ENCODE results near the gene EPHB1.

The EPHB1 gene

GRCh38 chr3:134897391-134898141 is 102.5 kb downstream of the EPHB1 start:
- Histone ChIP-seq H3K4me1 (ENCODE audit: control insufficient read depth in 5 of 5, insufficient read depth in 5 of 5, low read length in 5 of 5) (no peaks in the 10 kb centered on the region), H3K27me3 (ENCODE audit: control insufficient read depth in 5 of 5, insufficient read depth in 4 of 5, low read length in 5 of 5) (no peaks in the 10 kb centered on the region), H3K9ac (ENCODE audit: low read length in 5 of 5) (no peak overlapping the region), H3K9me3 (ENCODE audit: control insufficient read depth in 5 of 5, low read length in 5 of 5) (no peaks in the 10 kb centered on the region), H3K4me3 (ENCODE audit: low read depth in 1 of 5, low read length in 5 of 5) (no peak overlapping the region), H3K27ac (ENCODE audit: low read depth, low read length) (no peak overlapping the region), H3K36me3 (ENCODE audit: control insufficient read depth in 5 of 5, insufficient read depth in 5 of 5, low read length in 5 of 5) (no peaks in the 10 kb centered on the region)

- Histone ChIP-seq H3K4me1 (ENCODE audit: control insufficient read depth in 5 of 5, insufficient read depth in 5 of 5, low read length in 5 of 5) (no peaks in the 10 kb centered on the region), H3K27me3 (ENCODE audit: control insufficient read depth in 5 of 5, insufficient read depth in 4 of 5, low read length in 5 of 5) (no peaks in the 10 kb centered on the region), H3K4me3 (ENCODE audit: low read depth in 1 of 5, low read length in 5 of 5) (no peak overlapping the region), H3K27ac (ENCODE audit: low read depth, low read length) (no peak overlapping the region), H3K9me3 (ENCODE audit: control insufficient read depth in 5 of 5, low read length in 5 of 5) (no peaks in the 10 kb centered on the region), H3K9ac (ENCODE audit: low read length in 5 of 5) (no peak overlapping the region), H3K36me3 (ENCODE audit: control insufficient read depth in 5 of 5, insufficient read depth in 5 of 5, low read length in 5 of 5) (no peaks in the 10 kb centered on the region)
Observed at GRCh38 chr3:134898181-134898754, 103.2 kb downstream of the EPHB1 start.

DNA sequence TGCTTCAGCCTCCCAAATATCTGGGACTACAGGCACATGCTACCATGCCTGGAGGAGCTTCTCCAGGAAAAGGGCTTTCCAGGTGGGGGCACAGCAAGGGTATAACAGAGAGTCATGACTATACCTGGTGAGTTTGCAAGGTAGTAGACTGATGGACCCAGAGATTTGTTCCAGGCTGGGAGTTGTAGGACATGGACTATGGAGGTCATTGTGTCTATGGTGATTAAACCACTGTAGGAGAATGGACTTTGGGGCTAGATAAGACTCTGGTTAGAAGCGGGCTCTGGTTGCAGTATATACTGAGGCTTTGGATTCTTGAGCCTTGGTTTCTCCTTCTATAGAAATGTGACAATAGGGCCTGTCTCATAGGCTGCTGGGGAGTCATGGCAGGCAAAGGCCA is 104.7 kb downstream of the EPHB1 start:
- Histone ChIP-seq H3K4me3 (ENCODE audit: low read depth in 1 of 5, low read length in 5 of 5) (no peak overlapping the region), H3K27me3 (ENCODE audit: control insufficient read depth in 5 of 5, insufficient read depth in 4 of 5, low read length in 5 of 5) (no peaks in the 10 kb centered on the region), H3K9me3 (ENCODE audit: control insufficient read depth in 5 of 5, low read length in 5 of 5) (no peaks in the 10 kb centered on the region), H3K9ac (ENCODE audit: low read length in 5 of 5) (no peak overlapping the region), H3K36me3 (ENCODE audit: control insufficient read depth in 5 of 5, insufficient read depth in 5 of 5, low read length in 5 of 5) (no peaks in the 10 kb centered on the region), H3K27ac (ENCODE audit: low read depth, low read length) (no peak overlapping the region), H3K4me1 (ENCODE audit: control insufficient read depth in 5 of 5, insufficient read depth in 5 of 5, low read length in 5 of 5) (peaks cover 0 to 7% (median 0%) of the 10 kb centered on the region in 5 donors)

GRCh38 chr3:134900482-134900881 is 105.4 kb downstream of the EPHB1 start:
- Histone ChIP-seq H3K27me3 (ENCODE audit: control insufficient read depth in 5 of 5, insufficient read depth in 4 of 5, low read length in 5 of 5) (no peaks in the 10 kb centered on the region), H3K4me1 (ENCODE audit: control insufficient read depth in 5 of 5, insufficient read depth in 5 of 5, low read length in 5 of 5) (peaks cover 0 to 13% (median 0%) of the 10 kb centered on the region in 5 donors), H3K4me3 (ENCODE audit: low read depth in 1 of 5, low read length in 5 of 5) (no peak overlapping the region), H3K9ac (ENCODE audit: low read length in 5 of 5) (no peak overlapping the region), H3K36me3 (ENCODE audit: control insufficient read depth in 5 of 5, insufficient read depth in 5 of 5, low read length in 5 of 5) (no peaks in the 10 kb centered on the region), H3K27ac (ENCODE audit: low read depth, low read length) (no peak overlapping the region), H3K9me3 (ENCODE audit: control insufficient read depth in 5 of 5, low read length in 5 of 5) (no peaks in the 10 kb centered on the region)

GRCh38 chr3:134901461-134901860 is 106.4 kb downstream of the EPHB1 start:
- H3K27ac ChIP-seq (ENCODE audit: low read depth, low read length), result no peak overlapping the region
- H3K36me3 ChIP-seq (ENCODE audit: control insufficient read depth in 5 of 5, insufficient read depth in 5 of 5, low read length in 5 of 5), result no peaks in the 10 kb centered on the region
- H3K27me3 ChIP-seq (ENCODE audit: control insufficient read depth in 5 of 5, insufficient read depth in 4 of 5, low read length in 5 of 5), result no peaks in the 10 kb centered on the region
- H3K4me1 ChIP-seq (ENCODE audit: control insufficient read depth in 5 of 5, insufficient read depth in 5 of 5, low read length in 5 of 5), result peaks cover 0 to 15% (median 0%) of the 10 kb centered on the region in 5 donors
- no peaks in the 10 kb centered on the region for H3K9me3 ChIP-seq (ENCODE audit: control insufficient read depth in 5 of 5, low read length in 5 of 5)
- no peak overlapping the region for H3K4me3 ChIP-seq (ENCODE audit: low read depth in 1 of 5, low read length in 5 of 5)
- H3K9ac ChIP-seq (ENCODE audit: low read length in 5 of 5), result no peak overlapping the region

DNA sequence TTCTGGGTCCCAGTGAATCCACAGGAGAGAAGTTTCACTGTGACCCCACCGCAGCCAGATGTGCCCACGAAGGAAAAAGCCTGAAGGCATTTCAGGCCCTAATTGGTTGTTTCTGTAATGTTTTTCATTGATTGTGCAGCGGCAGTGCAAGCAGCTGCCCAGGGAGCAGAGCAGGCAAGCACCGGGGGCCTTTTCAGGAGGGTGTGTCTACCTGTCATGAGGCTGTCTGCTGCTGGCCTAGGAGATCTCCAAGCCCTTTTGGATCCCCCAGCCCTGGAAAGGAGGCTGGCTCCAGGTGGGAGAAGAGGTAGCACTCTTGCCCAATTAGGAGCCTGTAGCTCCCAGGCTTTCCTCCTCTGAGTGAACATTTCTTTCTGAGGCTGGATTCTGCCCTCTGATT is 108.8 kb downstream of the EPHB1 start:
- Histone ChIP-seq H3K27me3 (ENCODE audit: control insufficient read depth in 5 of 5, insufficient read depth in 4 of 5, low read length in 5 of 5) (no peaks in the 10 kb centered on the region), H3K4me1 (ENCODE audit: control insufficient read depth in 5 of 5, insufficient read depth in 5 of 5, low read length in 5 of 5) (peaks cover 0 to 15% (median 0%) of the 10 kb centered on the region in 5 donors), H3K36me3 (ENCODE audit: control insufficient read depth in 5 of 5, insufficient read depth in 5 of 5, low read length in 5 of 5) (no peaks in the 10 kb centered on the region), H3K9me3 (ENCODE audit: control insufficient read depth in 5 of 5, low read length in 5 of 5) (no peaks in the 10 kb centered on the region), H3K4me3 (ENCODE audit: low read depth in 1 of 5, low read length in 5 of 5) (no peak overlapping the region), H3K27ac (ENCODE audit: low read depth, low read length) (no peak overlapping the region), H3K9ac (ENCODE audit: low read length in 5 of 5) (no peak overlapping the region)

DNA sequence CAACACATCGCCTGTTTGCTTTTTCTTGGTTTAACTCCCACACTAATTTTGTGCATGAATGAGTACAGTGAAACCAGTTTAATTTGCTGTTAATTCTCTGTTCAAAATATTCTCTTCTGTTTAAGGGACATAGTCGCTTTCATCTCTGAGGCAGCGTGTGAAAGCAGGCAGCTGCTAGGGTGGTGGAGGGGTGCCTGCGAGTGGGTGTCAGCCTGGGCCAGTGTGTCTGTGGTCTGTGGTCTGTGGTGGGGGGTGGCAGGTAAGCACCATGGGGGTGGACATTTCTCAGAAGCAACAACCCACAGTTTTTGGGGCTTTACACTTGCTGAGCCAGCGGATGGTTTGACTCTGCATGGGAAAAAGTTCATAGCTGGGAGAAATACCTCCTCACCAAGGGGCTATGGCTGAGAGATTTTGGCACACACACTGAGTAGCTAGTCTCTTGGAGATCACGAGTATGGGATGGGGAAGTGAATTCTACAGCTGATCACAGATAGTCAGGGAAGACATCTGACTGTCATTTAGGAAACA is 109.2 kb downstream of the EPHB1 start:
- Histone ChIP-seq H3K9me3 (ENCODE audit: control insufficient read depth in 5 of 5, low read length in 5 of 5) (no peaks in the 10 kb centered on the region), H3K27ac (ENCODE audit: low read depth, low read length) (no peak overlapping the region), H3K27me3 (ENCODE audit: control insufficient read depth in 5 of 5, insufficient read depth in 4 of 5, low read length in 5 of 5) (no peaks in the 10 kb centered on the region), H3K4me1 (ENCODE audit: control insufficient read depth in 5 of 5, insufficient read depth in 5 of 5, low read length in 5 of 5) (peaks cover 0 to 15% (median 0%) of the 10 kb centered on the region in 5 donors), H3K9ac (ENCODE audit: low read length in 5 of 5) (no peak overlapping the region), H3K36me3 (ENCODE audit: control insufficient read depth in 5 of 5, insufficient read depth in 5 of 5, low read length in 5 of 5) (no peaks in the 10 kb centered on the region), H3K4me3 (ENCODE audit: low read depth in 1 of 5, low read length in 5 of 5) (no peak overlapping the region)

GRCh38 chr3:134904776-134905646 is 110.0 kb downstream of the EPHB1 start:
- peaks cover 0 to 15% (median 0%) of the 10 kb centered on the region in 5 donors for H3K4me1 ChIP-seq (ENCODE audit: control insufficient read depth in 5 of 5, insufficient read depth in 5 of 5, low read length in 5 of 5)

GRCh38 chr3:134905647-134905935 is 110.5 kb downstream of the EPHB1 start:
- Histone ChIP-seq H3K9ac (ENCODE audit: low read length in 5 of 5) (no peak overlapping the region), H3K36me3 (ENCODE audit: control insufficient read depth in 5 of 5, insufficient read depth in 5 of 5, low read length in 5 of 5) (no peaks in the 10 kb centered on the region), H3K27ac (ENCODE audit: low read depth, low read length) (no peak overlapping the region), H3K4me3 (ENCODE audit: low read depth in 1 of 5, low read length in 5 of 5) (no peak overlapping the region), H3K27me3 (ENCODE audit: control insufficient read depth in 5 of 5, insufficient read depth in 4 of 5, low read length in 5 of 5) (no peaks in the 10 kb centered on the region), H3K9me3 (ENCODE audit: control insufficient read depth in 5 of 5, low read length in 5 of 5) (no peaks in the 10 kb centered on the region), H3K4me1 (ENCODE audit: control insufficient read depth in 5 of 5, insufficient read depth in 5 of 5, low read length in 5 of 5) (peaks cover 0 to 15% (median 0%) of the 10 kb centered on the region in 5 donors)

More at GRCh38 chr3:134904776-134905646, 110.0 kb downstream of the EPHB1 start:
- H3K4me3 ChIP-seq (ENCODE audit: low read depth in 1 of 5, low read length in 5 of 5), result no peak overlapping the region
- H3K9me3 ChIP-seq (ENCODE audit: control insufficient read depth in 5 of 5, low read length in 5 of 5), result no peaks in the 10 kb centered on the region
- no peaks in the 10 kb centered on the region for H3K27me3 ChIP-seq (ENCODE audit: control insufficient read depth in 5 of 5, insufficient read depth in 4 of 5, low read length in 5 of 5)
- no peak overlapping the region for H3K27ac ChIP-seq (ENCODE audit: low read depth, low read length)
- H3K36me3 ChIP-seq (ENCODE audit: control insufficient read depth in 5 of 5, insufficient read depth in 5 of 5, low read length in 5 of 5), result no peaks in the 10 kb centered on the region
- H3K9ac ChIP-seq (ENCODE audit: low read length in 5 of 5), result no peak overlapping the region

DNA sequence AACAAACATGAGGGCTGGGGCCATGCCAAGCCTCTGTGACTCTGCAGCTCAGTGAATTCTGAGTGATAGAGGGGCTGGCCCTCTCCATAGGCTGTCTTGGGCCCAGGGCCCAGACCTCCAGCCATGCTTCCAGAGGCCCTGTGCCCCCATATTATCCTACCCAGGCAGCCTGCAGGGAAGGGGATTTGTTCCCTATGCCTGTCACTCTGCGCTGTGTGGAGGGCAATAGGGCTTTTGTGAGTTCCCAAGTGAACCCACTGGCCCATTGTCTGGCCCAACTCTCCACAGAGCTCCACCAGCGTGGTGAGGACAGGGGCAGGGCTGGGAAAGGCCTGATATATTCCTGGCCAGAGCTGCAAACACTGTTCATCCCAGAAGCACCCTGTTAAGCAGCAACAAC is 113.2 kb downstream of the EPHB1 start:
- Histone ChIP-seq H3K27ac (ENCODE audit: low read depth, low read length) (no peak overlapping the region), H3K4me3 (ENCODE audit: low read depth in 1 of 5, low read length in 5 of 5) (no peak overlapping the region), H3K36me3 (ENCODE audit: control insufficient read depth in 5 of 5, insufficient read depth in 5 of 5, low read length in 5 of 5) (no peaks in the 10 kb centered on the region), H3K4me1 (ENCODE audit: control insufficient read depth in 5 of 5, insufficient read depth in 5 of 5, low read length in 5 of 5) (peaks cover 0 to 15% (median 0%) of the 10 kb centered on the region in 5 donors), H3K9me3 (ENCODE audit: control insufficient read depth in 5 of 5, low read length in 5 of 5) (no peaks in the 10 kb centered on the region), H3K9ac (ENCODE audit: low read length in 5 of 5) (no peak overlapping the region), H3K27me3 (ENCODE audit: control insufficient read depth in 5 of 5, insufficient read depth in 4 of 5, low read length in 5 of 5) (no peaks in the 10 kb centered on the region)

Measured in subcutaneous abdominal adipose tissue (tissue), 5 donors.